GM12878 (cell line): ENCODE results near the gene ATP6V0C. TPM values are rescaled to one million over a fixed set of nuclear protein-coding genes. Genes with fewer than 3 reads are reported as not detected.
A peak's percentile ranks its signal among the peaks of the same experiment; 100 is the strongest.

Source experiments
- ATAC-seq: fragments of 200-7000 bp; cut with Tn5 transposase; 3 replicates; pipeline ENCODE4 v1.9.1; 2020; ENCODE audit warnings: mild to moderate bottlenecking, moderate library complexity
- BruUV-seq: library from RNA; stranded (reverse); fragments of 400-500 nt; replicated peaks from 2 replicates; lab custom pipeline; 2021; lab: Mats Ljungman, UMichigan
- CTCF ChIA-PET: fragments of 300-600 bp; sonication (Branson Sonifier 250); formaldehyde crosslinking; extraction: SDS; loops from one replicate; lab custom pipeline; 2021; ENCODE audit warnings: inconsistent platforms; lab: Yijun Ruan, JAX
- POLR2A ChIA-PET: fragments of 350-600 bp; formaldehyde crosslinking; extraction: SDS; loops from one replicate; lab custom pipeline; 2021; ENCODE audit warnings: inconsistent platforms; lab: Charles Lee
- RAD21 ChIA-PET: fragments of 300-600 bp; sonication (Branson Sonifier 250); formaldehyde crosslinking; loops from one replicate; lab custom pipeline; 2023; ENCODE audit warnings: antibody characterized with exemption; ENCODE audit not compliant: unreplicated experiment; lab: Charles Lee
- SMC1A ChIA-PET: fragments of 300-600 bp; sonication (Branson Sonifier 250); formaldehyde crosslinking; loops from one replicate; lab custom pipeline; 2023; ENCODE audit not compliant: unreplicated experiment, uncharacterized antibody; lab: Charles Lee
- DNase-seq: peaks from one replicate; pipeline ENCODE4 v3.0.0-alpha.2; 2011; ENCODE audit warnings: low read depth, low spot score
- FAIRE-seq: peaks from 3 replicates; lab custom pipeline; 2011; peaks lifted over from hg19 to GRCh38; lab: Jason Lieb, UNC
- H2AFZ ChIP-seq: 2 replicates; pipeline ENCODE4 v1.6.0; 2011; ENCODE audit warnings: low read depth, low read length, control low read depth; ENCODE audit not compliant: control insufficient read depth
- H3K27ac ChIP-seq: 2 replicates; pipeline ENCODE4 v1.5.1; 2011; ENCODE audit warnings: control low read depth; ENCODE audit not compliant: control insufficient read depth, insufficient read depth
- H3K27me3 ChIP-seq, 2 experiments: replicated peaks in 1 of 2; 2 replicates each; pipeline versions ENCODE4 v1.6.0 to v1.6.1; 2011; ENCODE audit warnings: low read length in 1 of 2; ENCODE audit not compliant: control insufficient read depth in 2 of 2, insufficient read depth in 2 of 2
- H3K36me3 ChIP-seq, 2 experiments: 2 replicates each; pipeline ENCODE4 v1.5.1; 2011; ENCODE audit warnings: low read length in 1 of 2; ENCODE audit not compliant: control insufficient read depth in 2 of 2, insufficient read depth in 2 of 2
- H3K4me1 ChIP-seq: 2 replicates; pipeline ENCODE4 v1.6.1; 2011; ENCODE audit warnings: mild to moderate bottlenecking, low read length, moderate library complexity, mixed read lengths; ENCODE audit not compliant: control insufficient read depth, insufficient read depth
- H3K4me2 ChIP-seq: 2 replicates; pipeline ENCODE4 v1.6.0; 2011; ENCODE audit warnings: control low read depth; ENCODE audit not compliant: control insufficient read depth, insufficient read depth
- H3K4me3 ChIP-seq: fragments of 200-600 bp; sonication (generic); 2 replicates; pipeline ENCODE4 v1.5.1; 2016
- H3K79me2 ChIP-seq: 2 replicates; pipeline ENCODE4 v1.6.0; 2011; ENCODE audit warnings: low read length; ENCODE audit not compliant: control insufficient read depth, insufficient read depth
- H3K9ac ChIP-seq: 2 replicates; pipeline ENCODE4 v1.8.0; 2011; ENCODE audit warnings: low read length, control low read depth, mixed read lengths; ENCODE audit not compliant: control insufficient read depth, insufficient read depth
- H3K9me3 ChIP-seq: replicated peaks from 3 replicates; pipeline ENCODE4 v1.5.1; 2011; ENCODE audit warnings: mild to moderate bottlenecking, low read length; ENCODE audit not compliant: control insufficient read depth, insufficient read depth
- H4K20me1 ChIP-seq: 2 replicates; pipeline ENCODE4 v1.6.0; 2011; ENCODE audit not compliant: control insufficient read depth, insufficient read depth
- ETV6 ChIP-seq, 2 experiments: fragments of 450-650 bp in 1 of 2; IDR thresholded peaks in 1 of 2; conservative IDR thresholded peaks in 1 of 2; 2 replicates each; pipeline ENCODE4 v1.6.1; 2014; ENCODE audit warnings: antibody characterized with exemption in 1 of 2, borderline replicate concordance in 1 of 2, low read depth in 1 of 2, mild to moderate bottlenecking in 1 of 2, moderate library complexity in 1 of 2
- IRF5 ChIP-seq: fragments of 450-650 bp; IDR thresholded peaks from 2 replicates; pipeline ENCODE4 v1.6.1; 2017; ENCODE audit warnings: borderline replicate concordance
- NFXL1 ChIP-seq: fragments of 450-650 bp; IDR thresholded peaks from 2 replicates; pipeline ENCODE4 v1.6.1; 2017; ENCODE audit warnings: antibody characterized with exemption, mild to moderate bottlenecking, borderline replicate concordance
- PKNOX1 ChIP-seq: fragments of 450-650 bp; IDR thresholded peaks from 2 replicates; pipeline ENCODE4 v1.6.1; 2016; ENCODE audit warnings: mild to moderate bottlenecking
- POLR2A ChIP-seq: IDR thresholded peaks from 2 replicates; pipeline ENCODE4 v1.6.1; 2011; ENCODE audit warnings: low read depth, mild to moderate bottlenecking, low read length
- WGBS: methylation state at CpG from one replicate; pipeline ENCODE4 v1.1.6; 2016; ENCODE audit warnings: low lambda C conversion rate; ENCODE audit not compliant: insufficient replicate concordance, insufficient coverage; ENCODE audit errors: missing lambda C conversion rate; 5-methylcytosine and 5-hydroxymethylcytosine counted together
- in situ Hi-C: fragments of 300-500 bp; cut with MboI; formaldehyde crosslinking; loops from 9 replicates; pipeline ENCODE4 v1.14.3; 2018; ENCODE audit warnings: mixed read lengths
- intact Hi-C: fragments of 100-400 bp; cut with micrococcal nuclease; formaldehyde crosslinking; loops from one replicate; pipeline ENCODE4 v1.14.2; 2022; ENCODE audit not compliant: unreplicated experiment
- polyA plus RNA-seq, 11 experiments: library from polyadenylated mRNA; depleted of rRNA in 4 of 11; unstranded in 6 of 11; stranded (reverse) in 5 of 11; fragments of >200 nt; fragmentation: Nextera tagmentation in 4 of 11; fragmentation: Illumina TruSeq in 1 of 11; extraction: Ambion mirVana in 4 of 11; extraction: Trizol in 1 of 11; gene quantifications; 1 replicate in 1 of 11; 2 replicates in 10 of 11; pipeline versions ENCODE4 v1.2.1 to v1.2.3, GENCODE V29; 2011 to 2016; ENCODE audit warnings: inconsistent platforms in 2 of 11, missing spikeins in 2 of 11, low read depth in 1 of 11
- total RNA-seq, 4 experiments: library from RNA; depleted of rRNA in 3 of 4; stranded (reverse); fragments of >200 nt in 3 of 4; fragmentation: Illumina TruSeq in 1 of 4; extraction: Trizol in 1 of 4; gene quantifications; 2 replicates each; pipeline versions ENCODE4 v1.2.1 to v1.2.3, GENCODE V29; 2013 to 2021

Gene ATP6V0C
- total and polyA plus RNA-seq, 10 of the 15 experiments (the other 5 are each of a cell fraction or from before 2014, with no cell fraction given): 2.4 to 135 (median 18.4) TPM

GRCh38 chr16:2530629-2531318 lies 17.0 kb downstream of the ATP6V0C start:
- intact Hi-C loops: loop anchor here (10.0 kb wide), 1 partner anchor 154 kb away; the partner anchor contains the start of gene KCTD5
- H3K27me3 ChIP-seq: no peaks in the 10 kb centered on the region
- H3K27ac ChIP-seq: no peak overlapping the region
- RAD21 ChIA-PET: no interaction called here
- ATAC-seq: no peak
- BruUV-seq: no TSS peak
- H3K4me3 ChIP-seq: no peak overlapping the region
- no peak for FAIRE-seq
- SMC1A ChIA-PET: no interaction called here
- H3K4me1 ChIP-seq: peaks cover 13% of the 10 kb centered on the region
- H2AFZ ChIP-seq: no peak overlapping the region
- peaks cover 4 to 18% of the 10 kb centered on the region in 2 experiments; a peak in 3 of 4 replicates for H3K36me3 ChIP-seq
- H3K9ac ChIP-seq: no peak overlapping the region
- no peak for DNase-seq
- peak overlapping the region; percentile 96; the same call in 1 of the 2 replicates for H3K4me2 ChIP-seq
- H3K9me3 ChIP-seq: no peaks in the 10 kb centered on the region
- 92% methylated on average over 14 of the region's 14 CpGs for WGBS
- H3K79me2 ChIP-seq: no peaks in the 10 kb centered on the region
- CTCF ChIA-PET: no interaction called here
- POLR2A ChIA-PET: interaction anchor here (1.1 kb wide), 1 partner anchor 11 kb away, joined by 4 read pairs; the partner anchor contains the start of gene AMDHD2
- TF ChIP-seq NFXL1 (no peak), IRF5 (no peak), ETV6 (conservative IDR thresholded peaks at IDR 0.05 in 1 of 2, IDR thresholded peaks at IDR 0.05 in 1 of 2; ENCODE audit: borderline replicate concordance in 1 of 2, low read depth in 1 of 2) (no peak), POLR2A (peak; percentile 58), PKNOX1 (no peak)
- TF ChIP-seq, all 136 proteins: peak for 1
- in situ Hi-C loops: no loop called here
- H4K20me1 ChIP-seq: no peaks in the 10 kb centered on the region
